ENCODE data around the gene IDH3B.

Gene IDH3B

DNA sequence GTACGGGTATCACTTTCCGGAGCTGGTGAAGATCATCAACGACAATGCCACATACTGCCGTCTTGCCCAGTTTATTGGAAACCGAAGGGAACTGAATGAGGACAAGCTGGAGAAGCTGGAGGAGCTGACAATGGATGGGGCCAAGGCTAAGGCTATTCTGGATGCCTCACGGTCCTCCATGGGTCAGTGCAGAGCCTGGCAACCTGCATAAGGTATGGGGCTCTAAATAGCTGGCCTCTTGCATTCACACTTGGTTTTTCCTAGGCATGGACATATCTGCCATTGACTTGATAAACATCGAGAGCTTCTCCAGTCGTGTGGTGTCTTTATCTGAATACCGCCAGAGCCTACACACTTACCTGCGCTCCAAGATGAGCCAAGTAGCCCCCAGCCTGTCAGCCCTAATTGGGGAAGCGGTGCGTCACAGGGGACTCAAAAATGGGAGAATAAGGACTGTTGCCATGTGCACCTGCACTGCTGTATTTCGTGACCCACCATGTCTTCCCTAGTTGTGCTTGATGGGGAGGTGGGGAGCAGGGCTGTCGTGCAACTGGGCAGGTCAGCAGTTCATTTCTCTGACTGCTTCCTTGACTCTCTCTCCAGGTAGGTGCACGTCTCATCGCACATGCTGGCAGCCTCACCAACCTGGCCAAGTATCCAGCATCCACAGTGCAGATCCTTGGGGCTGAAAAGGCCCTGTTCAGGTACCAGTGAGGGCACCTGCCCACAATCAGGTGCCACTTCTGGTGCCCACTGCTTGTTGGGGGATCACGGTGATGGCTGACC is 8.5 kb downstream of the IDH3B start:
- DNase-seq: no peak

DNA sequence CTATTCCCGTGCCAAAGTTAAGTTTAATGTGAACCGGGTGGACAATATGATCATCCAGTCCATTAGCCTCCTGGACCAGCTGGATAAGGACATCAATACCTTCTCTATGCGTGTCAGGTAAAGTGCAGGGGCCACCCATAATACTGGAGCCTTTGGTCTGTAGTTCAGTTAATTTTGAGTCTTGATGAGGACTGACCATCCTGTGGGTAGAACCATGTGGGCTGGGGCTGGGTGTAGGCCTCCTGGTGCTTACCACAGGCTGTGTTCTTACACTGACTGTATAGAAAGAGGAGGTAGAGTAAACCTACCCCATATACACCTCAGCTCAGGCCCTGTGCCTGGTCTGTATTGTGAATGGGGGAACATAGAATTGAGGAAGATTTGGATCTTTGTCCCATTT is 9.2 kb downstream of the IDH3B start:
- DNase-seq: no peak

DNA sequence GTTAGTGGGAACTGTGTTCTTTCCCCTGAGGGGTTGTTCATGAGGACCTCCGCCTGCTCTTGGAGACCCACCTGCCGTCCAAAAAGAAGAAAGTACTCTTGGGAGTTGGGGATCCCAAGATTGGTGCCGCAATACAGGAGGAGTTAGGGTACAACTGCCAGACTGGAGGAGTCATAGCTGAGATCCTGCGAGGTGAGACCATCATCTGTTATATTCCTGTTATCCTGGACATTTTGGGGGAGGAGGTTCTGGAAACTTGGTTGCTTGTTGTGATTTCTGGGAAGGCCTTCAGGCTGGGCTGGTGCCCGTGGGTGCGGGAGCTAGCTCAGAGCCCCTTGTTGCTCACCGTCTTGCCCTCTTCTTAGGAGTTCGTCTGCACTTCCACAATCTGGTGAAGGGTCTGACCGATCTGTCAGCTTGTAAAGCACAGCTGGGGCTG is 9.6 kb downstream of the IDH3B start:
- DNase-seq: no peak

DNA sequence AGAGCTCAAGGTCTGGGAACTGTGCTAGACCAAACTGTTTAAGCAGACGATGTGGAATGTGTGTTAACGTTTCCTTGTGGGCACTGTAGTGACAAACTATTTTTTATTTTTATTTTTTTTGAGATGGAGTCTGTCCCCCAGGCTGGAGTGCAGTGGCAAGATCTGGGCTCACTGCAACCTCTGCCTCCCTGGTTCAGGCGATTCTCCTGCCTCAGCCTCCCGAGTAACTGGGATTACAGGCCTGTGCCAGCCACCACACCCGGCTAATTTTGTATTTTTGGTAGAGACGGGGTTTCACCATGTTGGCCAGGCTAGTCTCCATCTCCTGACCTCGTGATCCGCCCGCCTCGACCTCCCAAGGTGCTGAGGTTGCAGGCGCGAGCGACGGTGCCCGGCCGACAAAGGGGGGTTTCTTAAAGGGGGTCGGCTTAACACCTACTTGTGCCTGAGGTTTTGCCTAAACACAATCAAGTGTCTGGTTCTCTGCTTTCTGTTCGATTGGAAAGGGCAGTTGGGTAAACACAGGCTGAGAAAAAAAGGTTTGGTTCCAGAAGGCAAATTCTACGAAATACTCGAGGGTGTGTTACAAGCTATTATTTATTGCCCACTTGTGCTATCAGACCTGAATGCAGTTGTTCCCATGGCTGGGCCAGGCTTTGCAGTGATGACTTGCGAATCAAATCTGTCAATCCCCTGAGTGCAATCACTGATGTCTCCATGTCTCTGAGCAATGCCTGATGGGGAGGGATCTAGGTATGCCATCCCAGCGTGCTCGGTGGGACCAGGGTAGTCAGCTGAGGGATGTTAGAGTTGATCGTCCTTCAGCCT is 10.2 kb downstream of the IDH3B start:
- no peak for DNase-seq

DNA sequence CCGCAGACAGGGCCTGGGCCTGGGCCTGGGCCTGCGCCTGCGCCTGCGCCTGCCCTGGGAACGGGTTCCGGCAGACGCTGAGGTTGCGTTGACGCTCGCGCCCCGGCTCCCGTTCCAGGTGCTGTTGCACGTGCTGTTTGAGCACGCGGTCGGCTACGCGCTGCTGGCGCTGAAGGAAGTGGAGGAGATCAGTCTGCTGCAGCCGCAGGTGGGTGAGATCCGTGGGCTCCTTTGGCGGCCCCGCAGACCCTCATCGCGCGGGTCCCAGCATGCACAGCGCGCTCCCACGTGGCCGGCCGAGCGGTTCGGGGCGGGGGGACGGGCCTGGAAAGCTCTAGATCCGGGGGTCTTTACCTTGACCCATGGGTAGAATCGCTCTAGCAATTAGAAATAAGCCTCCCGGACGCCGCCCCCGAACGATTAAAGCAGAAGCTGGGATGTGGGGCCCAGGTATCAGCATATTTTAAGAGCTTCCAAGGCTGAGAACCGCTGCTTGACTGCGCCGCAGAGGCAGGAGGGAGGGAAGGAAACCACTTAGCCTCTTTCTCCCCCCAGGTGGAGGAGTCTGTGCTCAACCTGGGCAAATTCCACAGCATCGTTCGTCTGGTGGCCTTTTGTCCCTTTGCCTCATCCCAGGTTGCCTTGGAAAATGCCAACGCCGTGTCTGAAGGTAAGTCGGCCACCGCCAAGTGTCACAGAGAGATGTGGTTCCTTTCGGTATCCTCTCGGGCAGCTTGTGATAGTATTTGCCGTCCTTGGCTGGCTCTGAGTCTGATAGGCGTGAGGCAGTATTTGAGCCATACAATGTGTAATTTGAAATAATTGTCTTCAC is 11.1 kb downstream of the IDH3B start:
- no peak for DNase-seq

DNA sequence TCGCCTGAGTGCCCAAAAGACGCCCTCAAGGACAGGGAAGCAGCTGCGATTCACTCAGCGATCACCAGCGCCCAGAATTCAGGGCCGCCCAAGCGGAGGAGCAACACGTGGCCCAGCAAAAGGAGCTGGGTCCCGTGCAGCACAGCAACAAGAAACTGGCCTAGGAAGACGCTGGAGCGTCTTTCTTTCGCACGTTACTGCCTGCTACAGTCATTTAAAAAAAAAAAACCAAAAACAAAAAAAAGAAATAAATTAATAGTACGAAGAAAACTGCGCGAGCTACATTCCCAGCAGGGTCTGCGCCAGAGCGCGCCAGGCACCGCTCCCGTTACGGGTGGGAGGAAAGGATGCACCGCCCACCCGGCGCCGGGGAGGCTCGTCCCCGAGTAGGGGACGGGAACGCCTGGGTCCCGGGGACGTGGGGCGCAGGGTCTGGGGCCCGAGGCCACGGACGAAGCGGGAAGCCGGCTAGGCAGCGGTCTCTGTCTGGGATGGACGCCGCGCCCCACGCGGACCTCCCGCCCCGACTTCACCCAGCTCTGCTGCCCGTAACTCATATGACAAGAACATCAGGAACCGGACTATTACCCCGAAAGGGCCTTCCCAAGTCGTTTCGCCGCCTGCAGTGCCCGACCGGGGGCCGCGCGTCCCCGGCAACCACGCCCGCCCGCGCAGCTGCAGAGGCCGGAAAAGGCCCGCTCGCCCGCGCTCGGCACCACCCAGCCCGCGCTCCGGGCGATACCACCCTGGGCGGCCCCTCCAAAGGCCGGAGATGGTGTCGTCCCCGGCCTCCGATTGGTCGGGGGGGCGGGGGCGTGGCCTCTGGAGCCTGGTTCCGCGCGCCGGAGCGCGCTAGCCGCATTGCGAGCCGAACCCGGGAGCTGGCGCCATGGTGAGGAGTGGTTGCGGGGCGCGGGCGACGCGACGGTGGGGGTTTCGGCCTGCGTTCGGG is 12.0 kb downstream of the IDH3B start, which contains the start of gene NOP56:
Gene NOP56, plus strand, starts transcription at position 861 of the 952 bp plus-strand sequence. Its CDS starts 29 bp downstream, at position 890.
- DNase-seq: peak; percentile 89

DNA sequence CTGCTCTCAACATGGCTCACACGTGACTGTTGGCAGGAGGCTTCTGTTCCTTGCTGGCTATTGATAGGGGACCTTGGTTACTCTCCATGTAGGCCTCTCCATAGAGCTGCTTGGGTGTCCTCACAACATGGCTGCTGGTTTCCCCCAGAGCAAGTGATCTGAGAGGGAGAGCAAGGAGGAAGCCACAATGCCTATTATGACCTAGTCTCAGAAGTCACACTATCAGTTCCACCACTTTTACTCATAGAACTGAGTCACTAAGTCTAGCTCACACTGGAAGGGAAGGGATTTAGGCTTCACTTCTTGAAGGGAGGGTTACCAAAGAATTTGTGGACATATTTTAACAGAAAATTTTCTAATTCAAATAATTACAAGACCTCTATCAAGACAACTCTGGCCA is 20.3 kb downstream of the IDH3B start:
- DNase-seq: no peak

DNA sequence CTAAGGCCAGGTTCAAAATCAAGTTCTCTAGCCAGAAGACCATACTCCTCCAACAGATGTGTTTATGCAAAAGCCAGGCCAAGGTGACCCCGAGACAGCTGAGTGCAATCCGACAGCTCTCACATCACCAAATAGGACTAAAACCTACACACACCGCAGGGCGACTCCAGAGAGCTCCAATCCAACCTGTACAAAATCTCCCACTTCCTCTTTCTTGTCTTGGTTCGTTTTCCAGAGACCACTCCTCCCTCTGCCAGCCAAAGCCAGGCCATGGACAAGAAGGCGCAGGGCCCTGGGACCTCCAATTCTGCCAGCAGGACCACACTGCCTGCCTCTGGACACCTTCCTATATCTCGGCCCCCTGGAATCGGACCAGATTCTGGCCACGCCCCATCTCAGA is 23.1 kb downstream of the IDH3B start:
- DNase-seq: no peak

DNA sequence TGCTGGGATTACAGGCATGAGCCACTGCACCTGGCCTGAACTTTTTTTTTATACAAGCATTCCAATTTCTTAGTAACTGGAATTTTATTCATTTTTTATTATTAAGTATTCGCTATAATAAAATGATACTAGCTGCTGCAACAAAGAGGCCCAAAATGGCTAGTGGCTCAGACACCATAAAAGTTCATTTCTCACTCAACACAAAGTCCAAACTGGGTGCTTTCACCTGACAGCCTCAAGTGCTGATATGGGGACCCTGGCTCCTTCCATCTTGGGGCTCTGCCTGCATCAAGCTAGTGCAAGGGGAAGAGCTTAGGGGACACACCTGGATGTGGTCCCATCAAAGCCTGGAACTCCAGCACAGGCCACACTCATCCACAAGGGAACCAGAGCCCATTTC is 23.8 kb downstream of the IDH3B start:
- DNase-seq: no peak

DNA sequence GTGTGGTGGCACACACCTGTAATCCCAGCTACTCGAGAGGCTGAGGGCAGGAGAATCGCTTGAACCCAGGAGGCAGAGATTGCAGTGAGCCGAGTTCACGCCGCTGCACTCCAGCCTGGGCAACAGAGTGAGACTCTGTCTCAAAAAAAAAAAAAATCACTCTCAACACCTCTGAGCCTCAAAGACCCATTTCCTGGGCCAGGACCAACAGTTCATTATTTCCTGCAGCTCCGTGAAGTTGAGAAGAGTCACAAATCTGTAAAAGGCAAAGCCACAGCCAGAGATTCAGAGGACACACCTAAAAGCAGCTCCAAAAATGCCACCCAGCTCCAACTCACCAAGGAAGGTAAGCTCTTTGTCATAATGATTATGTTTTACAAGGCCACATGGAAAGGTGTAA is 26.8 kb downstream of the IDH3B start:
- no peak for DNase-seq

DNA sequence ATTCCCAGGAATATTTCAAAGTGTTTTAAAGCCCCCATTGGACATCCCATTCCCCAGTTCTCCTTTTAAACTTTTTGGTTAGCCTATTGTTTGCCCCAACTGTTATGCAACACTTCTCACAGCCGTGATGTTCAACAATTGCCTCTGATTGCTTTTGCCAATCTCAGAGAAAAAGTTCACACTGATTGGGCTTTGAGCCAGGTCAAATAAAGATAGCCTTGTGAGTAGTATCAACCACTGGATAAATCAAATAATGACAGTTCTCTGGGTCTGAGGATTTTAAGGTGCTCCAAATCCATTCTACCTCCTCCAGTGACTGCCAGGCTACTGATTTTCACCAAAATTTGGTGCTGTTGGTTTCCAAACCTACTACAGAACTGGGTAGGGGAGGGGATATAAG is 30.6 kb downstream of the IDH3B start:
- DNase-seq: no peak

DNA sequence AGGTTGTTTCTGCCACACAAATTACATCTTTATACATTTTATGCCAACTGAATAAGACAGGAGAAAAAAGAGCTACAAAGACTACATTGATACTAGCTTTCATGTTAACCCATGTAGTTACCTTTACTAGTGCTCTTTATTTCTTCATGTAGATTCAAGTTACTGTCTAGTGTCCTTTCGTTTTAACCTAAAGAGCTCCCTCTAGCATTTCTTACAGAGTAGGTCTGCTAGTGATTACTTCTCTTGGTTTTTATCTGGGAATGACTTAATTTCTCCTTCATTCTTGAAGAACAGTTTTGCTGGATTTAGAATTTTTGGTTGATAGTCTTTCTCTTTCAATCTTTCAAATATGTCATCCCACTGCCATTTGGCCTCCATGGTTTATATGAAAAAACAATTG is 32.8 kb downstream of the IDH3B start:
- DNase-seq: no peak

DNA sequence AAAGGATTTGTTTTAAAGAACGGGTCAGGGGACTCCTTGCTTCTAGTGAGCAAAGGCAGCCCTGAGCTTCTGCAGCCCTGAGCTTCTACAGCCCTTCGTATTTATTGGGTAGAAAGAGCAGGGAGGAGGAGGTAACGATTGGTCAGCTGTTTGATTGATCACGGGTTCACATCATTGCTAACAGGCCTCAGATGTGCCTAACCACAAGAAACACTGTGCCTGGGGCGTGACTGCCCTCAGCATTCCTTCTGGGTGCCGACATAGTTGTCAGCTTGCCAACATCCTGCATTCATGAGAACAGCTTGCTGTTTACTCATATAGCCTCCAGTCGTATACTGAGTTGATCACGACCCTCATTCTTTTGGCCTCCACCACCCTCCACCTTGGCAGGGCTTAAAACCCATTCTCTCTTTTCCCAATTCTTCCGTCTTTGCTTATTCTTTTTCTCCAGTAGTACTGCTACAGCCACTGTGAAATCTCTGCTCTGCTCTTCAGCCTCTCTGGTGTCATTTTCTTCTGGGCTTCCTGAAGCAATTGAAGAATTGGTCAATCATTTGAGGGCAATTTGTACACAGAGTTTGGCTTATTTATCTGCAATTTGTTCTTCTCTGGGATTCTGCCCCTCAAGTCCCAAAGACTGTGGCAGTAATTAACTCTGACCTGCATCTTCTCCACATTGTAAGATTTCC is 37.0 kb downstream of the IDH3B start:
- no peak for DNase-seq

DNA sequence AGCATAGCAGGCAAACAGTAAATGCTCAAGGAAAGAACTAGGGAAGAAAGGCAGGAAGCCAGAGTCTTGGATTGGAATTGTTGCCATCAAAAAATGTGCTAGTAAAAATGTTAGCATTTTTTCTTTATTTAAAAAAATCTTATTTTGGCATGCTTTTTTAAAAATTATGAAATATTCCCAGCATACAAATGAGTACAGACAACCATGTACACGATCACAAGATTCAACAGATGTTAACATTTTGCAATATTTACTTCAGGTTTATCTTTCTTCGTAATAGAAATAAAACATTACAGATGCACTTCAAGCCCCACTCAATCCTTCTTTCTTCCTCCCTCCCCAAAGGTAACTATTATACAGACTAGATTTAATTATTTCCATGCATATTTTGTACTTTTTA is 39.0 kb downstream of the IDH3B start:
- DNase-seq: no peak

DNA sequence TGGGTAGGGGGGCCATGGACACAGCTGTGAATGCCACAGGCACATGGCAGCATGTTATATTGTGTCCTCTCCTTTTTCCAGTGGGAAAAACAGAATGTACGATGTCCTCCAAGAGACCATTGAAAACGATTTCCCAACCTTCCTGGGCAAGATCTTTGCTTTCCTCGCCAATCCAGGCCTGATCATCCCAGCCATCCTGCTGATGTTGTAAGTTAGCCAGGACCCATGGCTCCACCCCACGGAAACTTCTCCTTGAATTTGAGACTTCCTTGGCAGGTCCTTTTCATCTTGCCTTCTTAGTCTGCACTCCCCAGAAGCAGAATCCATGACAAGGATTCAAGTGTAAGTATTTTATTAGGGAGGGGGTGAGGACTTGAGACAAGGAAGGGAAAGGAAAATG is 39.8 kb downstream of the IDH3B start:
- DNase-seq: no peak

DNA sequence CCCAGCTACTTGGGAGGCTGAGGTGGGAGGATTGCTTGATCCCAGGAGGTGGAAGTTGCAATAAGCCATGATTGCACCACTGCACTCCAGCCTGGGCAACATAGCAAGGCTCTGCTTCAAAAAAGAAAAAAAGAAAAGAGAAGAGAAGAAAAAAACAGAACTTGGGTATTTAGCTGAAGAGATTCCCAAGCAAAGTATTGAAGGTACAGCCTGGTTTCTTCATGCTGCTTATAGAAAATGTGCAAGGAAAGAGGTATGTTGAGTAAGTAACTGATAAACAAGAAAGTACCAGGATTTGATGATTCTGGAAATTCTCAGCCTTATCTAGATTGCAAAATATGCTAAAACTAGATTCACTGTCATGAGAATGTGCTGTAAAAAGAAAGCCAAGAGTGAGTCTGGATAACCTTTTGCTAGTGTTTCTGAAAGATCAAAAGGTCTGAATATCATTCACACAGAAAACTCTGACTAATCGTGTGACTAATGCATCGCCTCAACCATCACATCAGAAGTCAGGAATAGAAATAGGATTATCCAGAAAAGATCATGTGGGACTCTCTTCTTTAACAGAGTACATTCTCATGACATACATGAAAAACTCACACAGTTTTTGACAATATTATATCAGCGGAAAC is 43.9 kb downstream of the IDH3B start:
- no peak for DNase-seq

DNA sequence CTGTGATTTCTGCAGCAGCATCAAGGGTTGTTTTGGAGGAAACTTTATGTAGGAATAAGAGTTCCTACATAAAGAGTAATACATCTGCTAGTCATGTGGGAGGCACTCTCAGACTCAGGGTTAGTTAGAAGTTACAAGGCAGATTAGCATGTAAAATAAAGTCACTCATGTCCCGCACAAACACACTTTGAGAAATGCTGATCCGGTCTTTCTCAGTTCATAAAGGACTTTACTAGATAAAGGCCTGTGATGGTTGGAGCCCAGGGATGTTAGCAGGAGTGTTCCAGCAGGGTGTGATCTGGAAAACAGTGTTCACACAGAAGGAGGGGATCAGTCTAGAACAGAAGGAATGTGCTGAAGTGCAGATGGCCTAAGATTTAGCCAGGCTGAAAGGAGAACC is 44.7 kb downstream of the IDH3B start:
- no peak for DNase-seq

DNA sequence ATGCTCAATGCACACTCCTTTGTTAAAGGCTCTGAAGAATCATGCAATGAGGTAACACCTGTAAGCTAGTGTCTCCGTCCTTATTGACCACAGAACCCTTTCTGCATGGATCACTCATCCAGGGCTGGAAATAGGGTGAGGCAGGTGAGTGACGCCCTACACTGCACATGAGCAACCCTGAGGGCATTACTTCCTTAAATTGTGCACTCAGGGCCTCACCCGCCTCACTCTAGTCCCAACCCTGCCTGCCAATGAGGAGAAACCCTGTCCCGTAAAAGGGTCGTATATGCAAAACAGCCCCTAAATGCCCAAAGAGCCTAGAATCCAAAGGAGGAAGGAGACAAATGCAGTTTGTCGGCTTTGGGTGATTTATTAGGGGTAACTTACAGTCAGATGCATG is 45.2 kb downstream of the IDH3B start:
- no peak for DNase-seq

DNA sequence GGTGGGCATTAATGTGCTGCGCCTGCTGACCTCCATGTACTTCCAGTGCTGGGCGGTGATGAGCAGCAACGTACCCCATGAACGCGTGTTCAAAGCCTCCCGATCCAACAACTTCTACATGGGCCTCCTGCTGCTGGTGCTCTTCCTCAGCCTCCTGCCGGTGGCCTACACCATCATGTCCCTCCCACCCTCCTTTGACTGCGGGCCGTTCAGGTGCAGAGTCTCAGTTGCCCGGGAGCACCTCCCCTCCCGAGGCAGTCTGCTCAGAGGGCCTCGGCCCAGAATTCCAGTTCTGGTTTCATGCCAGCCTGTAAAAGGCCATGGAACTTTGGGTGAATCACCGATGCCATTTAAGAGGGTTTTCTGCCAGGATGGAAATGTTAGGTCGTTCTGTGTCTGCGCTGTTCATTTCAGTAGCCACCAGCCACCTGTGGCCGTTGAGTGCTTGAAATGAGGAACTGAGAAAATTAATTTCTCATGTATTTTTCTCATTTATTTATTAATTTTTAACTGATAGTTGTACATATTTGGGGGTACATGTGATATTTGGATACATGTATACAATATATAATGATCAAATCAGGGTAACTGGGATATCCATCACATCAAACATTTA is 46.8 kb downstream of the IDH3B start:
- no peak for DNase-seq

DNA sequence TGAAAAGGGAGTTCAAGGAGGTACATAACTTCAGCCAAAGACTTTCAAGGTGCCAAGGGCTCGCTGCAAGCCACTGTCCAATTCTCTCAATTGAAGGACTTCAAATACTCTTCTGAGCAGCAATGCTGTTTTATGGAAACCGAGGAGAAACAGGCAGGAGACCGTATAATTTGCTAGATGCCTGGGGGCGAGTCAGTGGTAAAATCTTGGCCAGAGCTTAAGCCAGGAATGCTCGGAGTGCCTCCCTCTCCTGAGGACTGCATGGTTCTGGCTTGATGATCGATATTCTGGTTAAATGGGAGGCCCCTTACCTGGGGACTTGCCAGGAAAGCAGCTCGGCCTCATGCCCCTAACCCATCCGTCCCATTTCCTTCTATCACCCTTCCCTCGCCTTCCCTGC is 47.4 kb downstream of the IDH3B start:
- no peak for DNase-seq

DNA sequence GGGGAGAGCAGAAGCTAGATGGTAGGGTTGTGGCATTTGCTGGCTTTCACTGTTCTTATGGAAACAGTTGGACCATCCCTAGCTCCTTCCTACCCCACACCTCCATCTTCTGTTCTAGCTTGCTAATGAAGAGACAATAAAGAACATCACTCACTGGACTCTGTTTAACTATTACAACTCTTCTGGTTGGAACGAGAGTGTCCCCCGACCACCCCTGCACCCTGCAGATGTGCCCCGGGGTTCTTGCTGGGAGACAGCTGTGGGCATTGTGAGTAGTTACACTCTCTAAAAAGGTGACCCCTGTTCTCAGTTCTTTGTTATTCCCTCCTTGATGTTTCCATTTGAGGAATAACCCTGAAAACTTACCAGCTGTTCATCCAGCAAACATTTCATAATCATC is 51.9 kb downstream of the IDH3B start:
- DNase-seq: no peak

Measured in CD4-positive, alpha-beta T cell treated with Interferon gamma for 1 hour (primary cell).